HG03064 (cell line): ENCODE data around the gene MYL9.

Experiments used
- ATAC-seq: cut with Tn5 transposase; IDR thresholded peaks from one replicate; pipeline ENCODE4 v1.9.1; 2021; ENCODE audit warnings: low read depth; ENCODE audit not compliant: unreplicated experiment

The MYL9 gene

GRCh38 chr20:36578356-36579041 lies 37.2 kb downstream of the MYL9 start:
- no peak for ATAC-seq

- no peak for ATAC-seq
These were observed 38.8 kb downstream of the MYL9 start for GRCh38 chr20:36579996-36580545.

GRCh38 chr20:36582322-36582721 lies 41.0 kb downstream of the MYL9 start:
- no peak for ATAC-seq

GRCh38 chr20:36582821-36583220 lies 41.5 kb downstream of the MYL9 start:
- ATAC-seq: no peak

- no peak for ATAC-seq
These were observed 42.7 kb downstream of the MYL9 start for GRCh38 chr20:36584018-36584481.

GRCh38 chr20:36585410-36586125 lies 44.2 kb downstream of the MYL9 start:
- no peak for ATAC-seq

- ATAC-seq: no peak
These were observed 46.2 kb downstream of the MYL9 start for GRCh38 chr20:36587388-36588070.

- ATAC-seq: no peak
These were observed 50.0 kb downstream of the MYL9 start for GRCh38 chr20:36591281-36591680.

- ATAC-seq: no peak
These were observed 50.7 kb downstream of the MYL9 start for GRCh38 chr20:36591854-36592641.

- no peak for ATAC-seq
These were observed 52.1 kb downstream of the MYL9 start for GRCh38 chr20:36593347-36593929.

- ATAC-seq: no peak
These were observed 58.6 kb downstream of the MYL9 start for GRCh38 chr20:36599912-36600345.
